Astrocyte of the spinal cord (primary cell): ENCODE results near the gene MYL12B.

Source experiments
- DNase-seq: peaks from one replicate; pipeline ENCODE4 v3.0.0; 2011; ENCODE audit warnings: low read depth, low spot score
- H3K4me3 ChIP-seq: 2 replicates; pipeline ENCODE4 v1.5.1; 2011; ENCODE audit warnings: low read depth, mild to moderate bottlenecking, low read length, moderate library complexity
- in situ Hi-C: cut with HindIII; loops from 2 replicates; pipeline ENCODE4 v1.10.0; 2017; ENCODE audit warnings: low sequenced_read_pairs
- TF ChIP-seq, protein P1 (sequence below): IDR thresholded peaks from 2 replicates; pipeline ENCODE4 v1.5.1; 2012; ENCODE audit warnings: low read depth, mild to moderate bottlenecking, low read length, inconsistent platforms

The MYL12B gene

DNA sequence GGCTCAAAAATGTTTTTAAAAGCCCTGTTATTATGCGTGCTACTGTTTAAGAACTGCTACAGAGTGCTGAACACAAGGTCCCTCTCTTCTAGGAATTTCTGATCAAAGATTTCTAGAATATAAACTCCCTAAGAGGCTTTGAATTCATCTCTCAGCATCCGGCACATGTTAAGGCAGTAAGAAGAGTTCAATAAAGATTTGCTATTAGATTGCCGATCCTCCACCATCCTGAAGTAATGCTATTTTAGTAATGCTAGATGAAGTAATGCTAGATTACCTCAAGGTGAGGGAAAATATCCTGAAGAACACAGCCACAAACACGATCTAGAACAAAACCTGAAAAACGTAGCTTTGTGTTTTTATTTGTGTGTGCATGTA lies 949 bp upstream of the MYL12B start:
- in situ Hi-C loops = no loop called here
- peak overlapping the region; percentile 86 for H3K4me3 ChIP-seq
- DNase-seq = no peak

DNA sequence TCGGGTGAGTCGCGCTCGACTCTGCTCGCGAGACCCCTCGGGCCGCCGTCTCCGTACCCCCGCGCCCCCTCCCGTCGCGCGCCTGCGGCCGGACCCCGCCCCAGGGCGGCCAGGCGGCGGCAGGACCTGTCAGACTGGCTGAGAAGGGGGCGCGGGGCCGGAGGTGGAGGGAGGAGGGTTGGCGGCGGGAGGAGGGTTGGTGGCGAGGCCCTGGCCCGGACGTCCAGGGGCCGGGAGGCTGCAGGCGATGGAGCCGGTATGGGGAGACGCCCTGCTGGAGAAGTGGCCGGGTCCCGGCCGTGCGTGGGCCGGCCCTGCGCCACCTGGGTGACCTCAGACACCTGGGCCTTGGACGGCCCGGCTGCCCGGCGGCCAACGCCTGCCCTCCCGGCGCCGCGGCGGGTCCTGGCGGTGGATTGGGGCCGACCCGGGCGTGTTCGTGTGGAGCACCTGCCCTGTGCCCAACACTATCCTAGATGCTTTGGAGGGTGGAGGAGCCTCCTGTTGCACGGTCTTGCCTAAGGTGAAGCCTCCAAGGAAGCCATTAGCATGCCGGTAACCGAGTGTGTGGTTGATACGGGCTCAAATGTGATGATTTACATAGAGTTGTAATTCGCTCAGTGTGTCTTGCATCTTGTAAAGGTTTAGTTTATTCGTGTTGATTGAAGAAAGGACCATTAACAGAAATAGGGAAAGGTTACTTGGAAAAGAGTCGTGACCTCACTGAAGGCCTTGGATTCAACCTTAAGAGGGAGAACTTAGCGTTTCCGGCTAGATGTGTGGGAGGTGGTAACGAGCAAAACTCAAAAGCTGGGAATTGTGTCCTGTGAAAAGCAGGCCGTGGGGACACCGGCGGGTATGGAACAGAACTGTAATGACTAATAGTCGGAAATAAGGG lies 550 bp downstream of the MYL12B start:
- no peak for DNase-seq
- TF ChIP-seq, protein P1, sequence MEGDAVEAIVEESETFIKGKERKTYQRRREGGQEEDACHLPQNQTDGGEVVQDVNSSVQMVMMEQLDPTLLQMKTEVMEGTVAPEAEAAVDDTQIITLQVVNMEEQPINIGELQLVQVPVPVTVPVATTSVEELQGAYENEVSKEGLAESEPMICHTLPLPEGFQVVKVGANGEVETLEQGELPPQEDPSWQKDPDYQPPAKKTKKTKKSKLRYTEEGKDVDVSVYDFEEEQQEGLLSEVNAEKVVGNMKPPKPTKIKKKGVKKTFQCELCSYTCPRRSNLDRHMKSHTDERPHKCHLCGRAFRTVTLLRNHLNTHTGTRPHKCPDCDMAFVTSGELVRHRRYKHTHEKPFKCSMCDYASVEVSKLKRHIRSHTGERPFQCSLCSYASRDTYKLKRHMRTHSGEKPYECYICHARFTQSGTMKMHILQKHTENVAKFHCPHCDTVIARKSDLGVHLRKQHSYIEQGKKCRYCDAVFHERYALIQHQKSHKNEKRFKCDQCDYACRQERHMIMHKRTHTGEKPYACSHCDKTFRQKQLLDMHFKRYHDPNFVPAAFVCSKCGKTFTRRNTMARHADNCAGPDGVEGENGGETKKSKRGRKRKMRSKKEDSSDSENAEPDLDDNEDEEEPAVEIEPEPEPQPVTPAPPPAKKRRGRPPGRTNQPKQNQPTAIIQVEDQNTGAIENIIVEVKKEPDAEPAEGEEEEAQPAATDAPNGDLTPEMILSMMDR = no peak
- in situ Hi-C loops = no loop called here
- H3K4me3 ChIP-seq = peak overlapping the region; percentile 86

More for the DNA sequence above, 949 bp upstream of the MYL12B start:
- TF ChIP-seq, protein P1 = no peak

DNA sequence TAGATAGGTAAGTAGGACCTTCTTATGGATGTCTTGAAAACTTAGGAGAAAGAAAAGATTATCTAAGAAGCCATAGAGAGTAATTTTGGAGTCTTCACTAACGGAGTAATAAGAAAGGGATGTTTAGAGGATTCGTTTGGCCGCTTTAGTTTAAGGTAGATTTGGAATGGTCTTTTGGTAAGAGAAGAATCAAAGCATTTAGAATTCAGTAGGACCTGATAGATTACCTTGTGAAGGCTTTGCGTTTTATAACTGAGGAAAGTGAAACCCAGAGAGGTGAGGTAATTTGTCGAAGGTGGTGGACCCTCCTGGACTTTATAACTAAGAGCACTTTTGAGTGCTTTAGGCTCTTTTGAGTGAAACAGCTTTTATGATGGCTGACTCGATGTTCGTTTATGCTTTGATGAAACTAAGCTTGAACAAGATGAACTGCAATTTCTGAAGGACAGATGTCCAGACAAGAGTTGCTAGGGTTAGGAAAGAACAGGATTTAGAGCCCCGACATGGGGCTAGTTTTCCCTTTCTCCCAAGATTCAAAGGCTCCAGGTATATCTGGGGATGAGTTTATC lies 1.3 kb downstream of the MYL12B start:
- in situ Hi-C loops = no loop called here
- no peak for DNase-seq
- peak overlapping the region; percentile 86 for H3K4me3 ChIP-seq
- TF ChIP-seq, protein P1 = no peak

DNA sequence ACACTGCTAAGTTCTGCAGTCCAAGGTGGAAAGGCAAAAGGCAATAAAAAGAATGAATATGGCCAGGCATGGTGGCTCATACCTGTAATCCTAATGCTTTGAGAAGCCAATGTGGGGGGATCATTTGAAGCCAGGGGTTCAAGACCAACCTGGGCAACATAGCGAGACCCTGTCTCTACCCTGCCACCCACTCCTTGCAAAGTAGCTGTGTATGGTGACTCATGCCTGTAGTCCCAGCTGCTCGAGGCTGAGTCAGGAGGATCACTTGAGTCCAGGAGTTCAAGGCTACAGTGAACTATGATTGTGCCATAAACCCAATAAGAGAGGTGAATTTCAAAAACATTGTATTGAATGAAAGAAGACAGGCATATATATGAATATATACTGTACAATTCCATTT lies 2.4 kb downstream of the MYL12B start:
- no peak for DNase-seq
- in situ Hi-C loops = no loop called here
- TF ChIP-seq, protein P1 = no peak
- no peak overlapping the region for H3K4me3 ChIP-seq

DNA sequence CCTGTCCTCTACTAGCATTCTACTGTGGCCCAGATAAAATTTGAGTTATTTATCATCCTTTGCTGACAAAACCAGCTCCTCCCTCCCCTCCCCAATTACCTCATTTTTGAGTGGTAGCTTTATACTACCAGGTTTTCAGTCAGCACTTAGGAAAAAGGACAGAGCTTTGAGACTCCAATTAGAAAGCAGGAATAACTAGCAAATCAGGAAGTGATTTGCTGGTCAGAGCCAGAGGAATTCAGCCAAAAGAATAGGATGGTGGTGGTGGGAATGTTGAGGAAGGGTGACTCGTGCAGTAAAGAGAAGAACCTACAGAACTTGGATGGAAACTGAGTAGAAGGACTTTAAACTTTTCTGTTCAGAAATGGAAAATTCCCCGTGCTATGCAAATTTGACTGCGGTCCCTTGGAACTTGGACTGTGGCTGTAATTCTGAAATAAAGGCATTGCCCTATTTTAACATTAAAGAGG lies 3.7 kb downstream of the MYL12B start:
- no peak overlapping the region for H3K4me3 ChIP-seq
- in situ Hi-C loops = no loop called here
- TF ChIP-seq, protein P1 = no peak
- DNase-seq = no peak

DNA sequence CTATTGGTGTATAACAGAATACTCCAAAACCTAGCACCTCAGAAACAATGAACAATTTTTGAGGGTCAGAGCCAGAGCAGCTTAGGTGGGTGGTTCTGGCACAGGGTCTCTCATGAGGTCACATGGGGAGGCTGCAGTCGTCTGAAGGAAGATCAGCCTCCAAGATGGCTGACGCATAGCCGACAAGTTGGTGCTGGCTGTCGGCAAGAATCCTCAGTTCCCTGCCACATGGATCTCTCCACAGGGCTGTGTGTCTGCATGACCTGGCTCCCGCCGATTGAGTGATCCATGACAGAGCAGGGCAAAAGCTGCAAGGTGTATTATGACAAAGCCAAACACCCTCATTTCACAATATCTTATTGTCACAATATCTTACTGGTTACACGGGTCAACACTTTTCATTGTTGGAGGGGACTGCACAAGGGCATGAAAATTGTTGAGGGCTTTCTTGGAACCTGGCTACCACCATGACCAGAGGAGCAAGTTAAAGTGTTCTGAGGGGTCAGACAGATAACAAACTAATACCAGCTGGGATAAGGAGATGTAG lies 4.2 kb downstream of the MYL12B start:
- DNase-seq = no peak
- in situ Hi-C loops = no loop called here
- TF ChIP-seq, protein P1 = no peak
- no peak overlapping the region for H3K4me3 ChIP-seq
